NCI-H526 (cell line): ENCODE results near the gene B3GNT4.
"Not testable (repeated sequence)": the region's sequence is repeated elsewhere in the genome, so short reads cannot be mapped to it uniquely, and the experiment has no call there.

Experiments
- DNase-seq, 2 experiments: peaks; one replicate each; lab custom pipeline; 2025; lab: John Stamatoyannopoulos, UW

The B3GNT4 gene

GRCh38 chr12:122189626-122190475, 13.7 kb upstream of the B3GNT4 start:
- DNase-seq, result no peak

GRCh38 chr12:122190842-122191668, 12.5 kb upstream of the B3GNT4 start:
- peak; percentile 5 to 85 for DNase-seq

GRCh38 chr12:122192441-122192840, 11.1 kb upstream of the B3GNT4 start:
- DNase-seq, result no peak

GRCh38 chr12:122194804-122195203, 8.7 kb upstream of the B3GNT4 start:
- no peak for DNase-seq

- DNase-seq, result no peak
These were observed 8.1 kb upstream of the B3GNT4 start for GRCh38 chr12:122195405-122195804.

- DNase-seq, result no peak
These were observed 5.9 kb upstream of the B3GNT4 start for GRCh38 chr12:122197612-122197966.

GRCh38 chr12:122199484-122200355, 3.8 kb upstream of the B3GNT4 start:
- DNase-seq, result no peak

GRCh38 chr12:122200541-122201175, 2.9 kb upstream of the B3GNT4 start:
- DNase-seq, result no peak

- DNase-seq, result no peak
These were observed 2.1 kb upstream of the B3GNT4 start for GRCh38 chr12:122201381-122201780.

- DNase-seq, result no peak
These were observed 1.5 kb upstream of the B3GNT4 start for GRCh38 chr12:122202017-122202416.

GRCh38 chr12:122202811-122203210, 698 bp upstream of the B3GNT4 start:
- DNase-seq, result not testable (repeated sequence)

GRCh38 chr12:122204167-122205052, 901 bp downstream of the B3GNT4 start:
- DNase-seq, result peak in 1 of 2 experiments; percentile 78

GRCh38 chr12:122205053-122205925, 1.8 kb downstream of the B3GNT4 start:
- DNase-seq, result no peak

- DNase-seq, result no peak
These were observed 2.8 kb downstream of the B3GNT4 start for GRCh38 chr12:122206111-122206881.

- DNase-seq, result no peak
These were observed 3.5 kb downstream of the B3GNT4 start for GRCh38 chr12:122206976-122207375.

GRCh38 chr12:122207391-122207790, 3.9 kb downstream of the B3GNT4 start:
- DNase-seq, result no peak

- DNase-seq, result no peak
These were observed 4.7 kb downstream of the B3GNT4 start for GRCh38 chr12:122208073-122208820.

- DNase-seq, result no peak
These were observed 12.3 kb downstream of the B3GNT4 start for GRCh38 chr12:122215771-122216170.
